ENCODE measurements around the gene ASB18.
A peak's percentile ranks its signal among the peaks of the same experiment; 100 is the strongest.

Gene ASB18

GRCh38 chr2:236242057-236242495 lies 22.1 kb downstream of the ASB18 start:
- TF ChIP-seq, protein P1, sequence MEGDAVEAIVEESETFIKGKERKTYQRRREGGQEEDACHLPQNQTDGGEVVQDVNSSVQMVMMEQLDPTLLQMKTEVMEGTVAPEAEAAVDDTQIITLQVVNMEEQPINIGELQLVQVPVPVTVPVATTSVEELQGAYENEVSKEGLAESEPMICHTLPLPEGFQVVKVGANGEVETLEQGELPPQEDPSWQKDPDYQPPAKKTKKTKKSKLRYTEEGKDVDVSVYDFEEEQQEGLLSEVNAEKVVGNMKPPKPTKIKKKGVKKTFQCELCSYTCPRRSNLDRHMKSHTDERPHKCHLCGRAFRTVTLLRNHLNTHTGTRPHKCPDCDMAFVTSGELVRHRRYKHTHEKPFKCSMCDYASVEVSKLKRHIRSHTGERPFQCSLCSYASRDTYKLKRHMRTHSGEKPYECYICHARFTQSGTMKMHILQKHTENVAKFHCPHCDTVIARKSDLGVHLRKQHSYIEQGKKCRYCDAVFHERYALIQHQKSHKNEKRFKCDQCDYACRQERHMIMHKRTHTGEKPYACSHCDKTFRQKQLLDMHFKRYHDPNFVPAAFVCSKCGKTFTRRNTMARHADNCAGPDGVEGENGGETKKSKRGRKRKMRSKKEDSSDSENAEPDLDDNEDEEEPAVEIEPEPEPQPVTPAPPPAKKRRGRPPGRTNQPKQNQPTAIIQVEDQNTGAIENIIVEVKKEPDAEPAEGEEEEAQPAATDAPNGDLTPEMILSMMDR (IDR thresholded peaks at IDR 0.05; ENCODE audit: low read depth, low read length) = no peak
- no peak overlapping the region for H3K4me3 ChIP-seq (ENCODE audit: low read depth, low read length)

DNA sequence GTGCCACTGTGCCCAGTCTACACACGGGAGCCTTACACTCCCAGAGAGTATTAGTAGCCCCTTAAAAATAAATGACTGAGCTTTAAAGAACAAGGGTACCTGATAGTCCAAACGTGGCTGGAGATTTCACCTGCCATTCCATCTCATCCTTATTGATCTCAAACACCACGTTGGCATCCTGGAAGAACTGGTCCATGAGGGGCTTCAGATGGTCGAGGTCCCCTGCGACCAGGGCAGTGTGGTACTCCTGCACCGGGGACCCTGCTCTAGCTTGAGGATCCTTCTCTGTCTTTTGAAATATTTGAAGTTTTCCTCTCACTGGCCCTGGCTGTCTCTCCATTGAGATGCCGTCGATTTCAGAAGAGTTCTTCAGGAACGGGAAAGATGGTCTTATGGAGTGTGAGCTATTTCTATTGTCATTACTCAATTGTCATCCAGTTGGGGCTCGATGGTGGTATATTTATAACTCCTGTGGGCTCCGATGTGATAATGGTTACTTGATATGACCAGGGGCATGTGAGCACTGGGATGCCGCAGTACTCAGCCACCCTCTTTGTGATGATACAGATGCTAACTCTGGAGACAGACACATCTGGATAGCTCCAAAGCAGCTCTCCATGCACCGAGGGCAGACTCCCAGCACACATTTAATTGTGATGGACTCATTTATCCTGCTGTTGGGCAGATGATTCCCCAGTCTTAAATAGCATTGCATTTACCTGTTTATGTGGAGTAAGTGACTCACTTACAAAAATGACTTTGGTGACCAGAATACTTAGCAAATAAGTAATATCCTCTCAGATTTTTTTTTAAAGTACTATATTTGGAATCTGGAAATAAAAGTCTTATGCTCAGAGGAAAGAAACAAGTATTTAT lies 22.8 kb downstream of the ASB18 start:
- no peak overlapping the region for H3K4me3 ChIP-seq (ENCODE audit: low read depth, low read length)
- TF ChIP-seq, protein P1 (IDR thresholded peaks at IDR 0.05; ENCODE audit: low read depth, low read length) = no peak

- TF ChIP-seq, protein P1 (IDR thresholded peaks at IDR 0.05; ENCODE audit: low read depth, low read length) = no peak
- peak overlapping the region; percentile 27 for H3K4me3 ChIP-seq (ENCODE audit: low read depth, low read length)
Observed at GRCh38 chr2:236240228-236240990, 23.8 kb downstream of the ASB18 start.

GRCh38 chr2:236239276-236240065 lies 24.7 kb downstream of the ASB18 start:
- TF ChIP-seq, protein P1 (IDR thresholded peaks at IDR 0.05; ENCODE audit: low read depth, low read length) = no peak
- no peak overlapping the region for H3K4me3 ChIP-seq (ENCODE audit: low read depth, low read length)

- H3K4me3 ChIP-seq (ENCODE audit: low read depth, low read length) = no peak overlapping the region
- TF ChIP-seq, protein P1 (IDR thresholded peaks at IDR 0.05; ENCODE audit: low read depth, low read length) = no peak
Observed at GRCh38 chr2:236238751-236239150, 25.5 kb downstream of the ASB18 start.

- no peak overlapping the region for H3K4me3 ChIP-seq (ENCODE audit: low read depth, low read length)
- TF ChIP-seq, protein P1 (IDR thresholded peaks at IDR 0.05; ENCODE audit: low read depth, low read length) = no peak
Observed at GRCh38 chr2:236237468-236238190, 26.6 kb downstream of the ASB18 start.

Measured in WI38 (cell line).